GM21390 (cell line): ENCODE results near the gene LIX1.
"Not testable (repeated sequence)": the region's sequence is repeated elsewhere in the genome, so short reads cannot be mapped to it uniquely, and the experiment has no call there.

Source experiments
- ATAC-seq: cut with Tn5 transposase; IDR thresholded peaks from one replicate; pipeline ENCODE4 v1.9.1; 2021; ENCODE audit not compliant: unreplicated experiment

The LIX1 gene

DNA sequence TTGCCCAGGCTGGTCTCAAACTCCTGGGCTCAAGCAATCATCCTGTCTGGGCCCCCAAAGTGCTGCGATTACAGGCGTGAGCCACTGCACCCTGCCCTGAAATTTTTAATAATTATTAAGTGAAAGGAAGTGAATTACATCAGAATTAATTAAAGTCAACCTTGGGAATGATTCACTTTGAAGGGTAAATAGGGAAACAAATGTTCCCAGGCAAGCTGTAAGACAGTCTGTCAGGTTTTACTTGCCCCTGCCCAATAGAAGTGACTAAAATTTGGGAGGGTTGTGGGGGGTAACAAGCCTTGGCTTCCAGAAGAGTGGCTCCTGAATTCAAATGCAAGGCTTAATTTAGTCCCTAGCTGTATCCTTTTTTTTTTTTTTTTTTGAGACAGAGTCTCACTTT is 1.3 kb upstream of the LIX1 start:
- no peak for ATAC-seq

DNA sequence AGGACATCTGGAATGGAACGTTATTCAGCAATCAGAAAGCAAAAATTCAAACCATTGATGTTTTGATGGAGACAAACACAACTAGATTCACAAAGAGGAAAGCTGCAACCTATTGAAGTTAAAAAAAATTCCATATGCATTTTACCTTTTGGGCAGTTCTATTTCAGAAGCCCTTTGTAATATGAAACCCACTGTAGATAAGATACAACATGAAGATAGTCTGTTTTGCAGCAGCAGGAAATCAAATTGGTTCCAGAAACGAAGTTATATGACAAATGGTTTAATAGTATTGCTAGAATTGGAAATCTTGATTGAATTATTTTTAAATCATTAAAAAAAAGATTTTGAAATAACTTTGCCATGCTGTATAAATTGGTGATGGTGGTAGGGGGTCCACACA is 872 bp downstream of the LIX1 start:
- ATAC-seq: no peak

DNA sequence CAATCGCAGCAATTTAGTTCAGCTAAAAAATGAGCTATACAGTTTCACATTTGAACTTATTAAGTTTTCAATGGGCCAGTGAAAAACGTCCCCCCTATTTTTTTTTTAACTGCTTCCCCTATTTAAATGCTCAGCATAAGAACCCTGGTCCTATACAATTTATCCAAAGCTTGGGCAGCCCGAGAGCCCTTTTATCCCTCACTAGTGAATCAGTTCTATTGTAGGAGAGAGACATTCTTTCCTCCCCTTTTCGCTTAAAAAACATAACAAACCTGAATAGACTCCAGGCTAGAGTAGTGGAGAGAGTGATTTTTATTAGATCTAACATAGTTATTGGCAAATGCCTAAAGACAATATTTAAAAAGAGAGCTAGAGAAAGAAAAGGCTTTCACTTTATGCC is 1.4 kb downstream of the LIX1 start:
- ATAC-seq: no peak

DNA sequence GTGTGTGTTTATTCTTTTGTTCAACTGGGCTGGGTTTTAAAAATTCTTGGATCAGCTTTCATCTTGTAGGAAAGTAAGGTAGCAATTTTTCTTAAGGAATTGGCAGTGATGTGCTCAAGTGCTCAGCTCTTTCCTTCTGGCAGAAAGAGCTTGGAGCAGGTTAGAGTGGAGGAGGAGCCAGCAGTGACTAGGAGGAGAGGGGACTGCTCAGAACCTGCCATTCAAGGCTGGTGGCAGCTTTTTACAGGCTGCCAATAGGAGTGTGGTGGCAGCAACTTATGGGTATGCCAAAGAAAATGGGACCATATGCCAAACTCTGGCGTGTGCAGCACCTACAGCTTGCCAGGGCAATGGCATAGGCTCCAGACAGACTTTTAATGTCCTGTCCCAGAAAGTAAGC is 2.2 kb downstream of the LIX1 start:
- not testable (repeated sequence) for ATAC-seq

DNA sequence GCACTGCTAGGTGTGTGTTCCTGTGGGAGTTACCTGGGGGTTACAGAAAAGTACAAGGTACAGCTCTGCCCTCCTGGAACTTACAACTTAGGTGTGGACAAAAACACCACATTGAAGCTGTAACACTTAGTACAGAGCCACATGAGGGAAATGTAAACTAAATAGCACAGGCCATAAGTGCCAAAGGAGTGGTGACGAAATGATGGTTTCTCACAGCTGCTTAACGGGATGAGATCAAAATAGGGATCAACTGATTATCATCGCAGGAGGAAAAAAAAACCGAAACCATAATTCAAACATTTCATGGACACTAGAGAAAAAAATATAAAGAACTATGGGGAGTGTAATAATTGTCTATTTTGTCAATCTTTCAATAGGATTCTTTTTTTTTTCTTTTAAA is 5.9 kb downstream of the LIX1 start:
- no peak for ATAC-seq

DNA sequence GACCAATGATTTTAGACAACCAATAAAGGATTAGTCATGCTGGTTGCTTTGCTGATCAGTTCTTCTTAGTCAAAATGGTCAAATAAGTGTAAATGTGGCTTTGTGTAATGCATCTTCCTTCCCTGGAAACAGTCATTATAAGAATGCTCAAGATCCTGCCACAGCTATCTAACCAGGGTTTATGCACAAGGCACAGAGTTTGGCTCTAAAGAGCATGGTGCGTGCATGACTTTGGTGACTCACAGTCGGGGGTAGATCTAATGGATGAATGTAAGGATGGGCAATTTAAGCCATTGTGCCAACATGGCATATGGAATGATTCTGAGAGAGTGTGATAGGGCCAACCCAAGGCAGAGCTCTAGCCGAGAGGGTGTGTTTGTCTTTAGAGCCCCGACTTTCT is 6.5 kb downstream of the LIX1 start:
- ATAC-seq: no peak

DNA sequence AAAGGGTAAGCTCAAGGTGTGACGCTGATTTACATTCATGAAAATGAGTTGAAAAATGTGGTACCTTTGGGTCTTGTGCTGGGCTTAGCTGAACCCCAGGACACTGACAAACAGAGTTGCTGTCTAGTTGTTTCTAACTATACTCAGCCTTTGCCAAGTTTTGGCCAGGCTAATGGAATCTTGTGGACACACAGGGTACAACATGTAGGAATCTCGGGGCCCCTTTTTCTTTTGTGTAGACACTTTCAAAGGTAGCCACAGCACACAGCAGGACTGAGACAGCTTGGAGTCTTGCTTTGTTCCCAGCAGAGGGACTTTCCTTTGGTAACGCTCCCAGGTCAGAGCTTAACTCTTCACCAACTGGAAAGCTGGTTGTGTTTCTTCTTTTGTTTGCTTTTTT is 7.8 kb downstream of the LIX1 start:
- no peak for ATAC-seq

DNA sequence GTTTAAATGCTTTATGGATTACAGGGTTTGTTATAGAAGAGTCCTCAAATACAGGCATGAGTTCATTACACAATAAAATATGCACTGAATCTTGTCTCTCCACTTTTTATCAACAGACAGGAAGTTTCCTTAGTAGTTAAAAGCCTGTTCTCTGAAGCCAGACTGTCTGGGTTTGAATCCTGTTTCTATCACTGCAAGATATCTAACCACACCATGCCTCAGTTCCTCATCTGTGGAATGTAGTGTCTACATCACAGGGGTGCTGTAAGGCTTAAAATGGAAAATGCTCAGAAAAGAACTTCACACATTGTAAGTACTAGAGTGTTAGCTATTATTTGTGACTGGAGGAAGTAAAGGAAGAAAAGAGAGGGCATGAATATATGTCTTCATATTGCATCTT is 9.3 kb downstream of the LIX1 start:
- no peak for ATAC-seq

DNA sequence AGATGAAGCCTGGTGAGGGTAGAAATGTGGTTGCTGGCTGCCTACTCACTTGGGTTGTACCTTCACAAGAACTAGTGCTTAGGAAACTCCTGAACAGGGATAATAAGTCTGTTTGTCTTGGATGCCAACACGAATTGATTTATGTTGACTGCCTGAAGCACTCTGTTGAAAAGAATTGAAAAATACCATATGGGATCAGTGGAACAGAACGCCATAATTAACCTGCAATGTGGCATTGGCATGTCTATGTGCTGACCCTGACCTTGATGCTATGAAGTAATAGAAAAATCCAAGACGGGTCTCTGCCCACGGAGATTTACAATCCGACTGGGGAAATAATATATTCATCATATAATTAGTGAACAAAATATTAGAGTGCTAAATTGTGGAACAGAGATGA is 10.5 kb downstream of the LIX1 start:
- no peak for ATAC-seq

DNA sequence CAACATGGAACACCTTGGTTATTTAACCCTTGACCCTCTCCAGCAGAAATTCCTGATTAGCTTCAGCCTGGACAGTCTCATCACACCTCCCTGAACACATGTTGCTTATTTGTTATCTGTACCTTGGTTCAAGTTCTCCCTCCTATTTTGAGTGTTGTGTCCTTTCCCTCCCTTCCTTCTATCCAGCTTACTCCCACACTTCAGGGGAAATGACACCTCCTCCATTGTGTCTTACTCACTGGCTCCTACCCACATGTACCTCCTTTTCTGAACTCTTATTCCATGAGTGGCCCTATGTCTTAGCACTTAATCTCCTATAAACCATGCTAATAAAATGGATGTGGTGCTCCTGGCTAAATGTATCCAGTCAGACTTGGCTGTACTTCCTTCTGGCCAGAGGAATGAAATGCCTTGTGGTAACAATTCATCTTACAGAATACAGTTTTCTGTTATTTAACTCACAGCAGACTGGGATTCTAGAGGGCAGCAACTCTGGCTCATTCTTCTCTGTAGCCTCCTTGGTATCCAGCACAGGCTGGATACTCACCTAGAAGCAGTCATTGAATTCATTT is 11.2 kb downstream of the LIX1 start:
- ATAC-seq: no peak

DNA sequence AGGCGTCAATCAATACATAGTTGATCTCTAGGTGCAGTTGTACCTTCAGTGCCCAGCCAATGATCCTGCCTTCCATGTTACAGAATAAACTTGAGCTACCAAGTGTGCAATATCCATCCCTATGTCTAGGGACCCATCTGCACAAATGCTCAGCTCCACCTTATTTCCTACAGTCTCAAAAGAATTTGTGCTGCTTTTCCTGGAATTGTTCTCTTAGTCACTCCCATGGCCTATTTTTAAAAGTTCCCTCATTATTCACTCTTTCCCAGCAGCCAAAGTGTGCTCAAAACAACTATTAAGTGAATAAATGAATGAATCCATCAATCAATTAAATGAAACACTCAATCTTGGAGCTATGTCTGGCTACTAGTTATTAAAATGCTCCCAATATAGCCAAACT is 14.7 kb downstream of the LIX1 start:
- ATAC-seq: no peak

DNA sequence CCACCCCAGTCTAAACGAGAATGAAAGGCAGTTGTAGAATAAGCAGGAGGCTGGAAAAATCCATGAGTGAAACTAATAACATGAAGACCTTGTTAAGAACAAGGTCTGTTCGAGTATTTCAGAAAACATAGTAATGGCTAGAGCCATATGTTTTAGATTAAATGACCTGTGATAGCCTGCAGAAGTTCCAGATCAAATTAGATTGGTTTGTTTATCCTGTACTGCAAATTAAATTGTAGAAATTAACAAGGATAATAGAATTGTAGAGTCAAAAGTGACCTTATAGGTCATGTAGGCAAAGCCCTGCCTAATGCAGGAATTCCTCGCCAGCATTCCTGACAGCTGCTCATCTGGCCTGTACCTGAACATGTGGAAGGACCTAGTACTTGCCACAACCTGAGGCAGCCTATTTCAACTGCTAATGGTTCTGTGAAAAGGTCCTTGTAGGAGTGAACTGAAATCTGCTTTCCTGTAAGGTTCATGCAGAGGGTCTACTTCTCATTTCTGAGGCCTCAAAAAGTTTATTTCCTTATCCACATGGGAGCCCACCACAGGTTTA is 17.2 kb downstream of the LIX1 start:
- no peak for ATAC-seq

DNA sequence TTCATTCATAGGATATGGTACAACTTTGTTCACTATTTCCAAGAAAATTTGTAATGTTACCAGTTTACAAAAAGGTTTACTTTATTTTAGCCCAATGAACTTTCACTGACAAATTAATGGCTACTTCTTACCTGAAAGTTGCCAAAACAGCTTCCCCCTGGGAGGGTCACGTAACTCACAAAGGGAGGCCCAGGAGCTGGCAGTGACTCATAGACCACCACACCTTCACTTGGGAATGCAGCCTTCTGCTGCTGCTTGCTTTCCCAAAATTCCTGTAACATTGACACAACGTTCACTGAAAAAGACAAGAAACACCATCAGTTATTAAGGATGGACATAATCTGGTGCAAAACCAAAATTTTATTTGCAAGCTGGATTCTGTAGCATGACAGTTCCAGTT is 18.1 kb downstream of the LIX1 start:
- no peak for ATAC-seq

DNA sequence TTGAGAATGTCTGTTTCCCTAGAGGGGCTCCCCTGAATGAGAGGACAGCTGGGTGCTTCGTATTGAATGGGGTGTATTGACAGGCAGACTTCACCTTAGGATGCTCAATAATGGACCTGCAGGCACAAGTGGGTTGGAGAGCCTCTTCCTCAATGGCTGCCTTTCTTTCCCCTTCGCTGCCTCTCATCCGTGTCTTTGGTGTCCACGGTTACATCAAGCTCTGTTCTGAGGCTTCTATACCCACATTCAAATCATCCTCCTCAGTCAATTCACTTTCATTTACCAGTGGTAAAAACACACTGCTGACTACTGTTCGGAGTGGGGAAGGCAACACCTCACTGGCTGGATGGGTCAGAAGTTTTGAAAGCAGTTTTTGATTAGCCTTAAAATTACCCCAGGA is 20.6 kb downstream of the LIX1 start:
- no peak for ATAC-seq

DNA sequence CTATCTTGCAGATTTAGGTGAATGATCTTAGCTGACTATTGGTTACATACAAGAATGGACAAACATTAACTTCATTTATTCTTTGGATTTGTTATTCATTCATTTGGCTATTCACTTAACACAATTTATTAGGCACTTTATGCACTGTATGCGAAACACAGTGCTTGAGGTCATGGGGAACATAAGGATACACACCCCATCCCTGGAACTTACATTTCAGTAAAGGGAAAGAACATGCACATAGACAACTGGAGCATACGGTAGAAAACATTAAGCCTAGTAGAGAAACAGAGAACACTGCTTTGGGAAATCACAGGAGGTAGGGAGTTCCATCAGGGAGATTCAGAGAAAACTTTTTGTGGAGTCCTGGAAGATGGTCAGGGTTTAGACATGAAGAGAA is 22.2 kb downstream of the LIX1 start:
- no peak for ATAC-seq

DNA sequence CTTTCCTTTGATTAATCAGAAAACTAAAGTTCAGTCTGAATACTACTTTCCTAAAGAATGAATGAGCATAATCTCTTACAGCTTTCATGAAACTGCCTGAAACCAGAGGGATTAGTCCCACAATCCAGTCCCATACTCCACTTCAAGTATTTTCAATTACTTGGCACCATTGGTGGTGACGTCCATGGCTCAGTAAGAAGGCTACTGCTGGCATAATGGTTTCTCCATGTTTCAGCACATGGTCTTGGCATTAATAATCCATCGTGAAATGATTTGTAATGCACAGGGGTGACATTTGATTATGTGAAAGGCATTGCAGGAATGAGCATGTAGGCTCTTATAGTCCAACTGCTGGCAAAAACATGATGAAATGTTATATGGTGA is 23.4 kb downstream of the LIX1 start:
- ATAC-seq: peak; percentile 19

DNA sequence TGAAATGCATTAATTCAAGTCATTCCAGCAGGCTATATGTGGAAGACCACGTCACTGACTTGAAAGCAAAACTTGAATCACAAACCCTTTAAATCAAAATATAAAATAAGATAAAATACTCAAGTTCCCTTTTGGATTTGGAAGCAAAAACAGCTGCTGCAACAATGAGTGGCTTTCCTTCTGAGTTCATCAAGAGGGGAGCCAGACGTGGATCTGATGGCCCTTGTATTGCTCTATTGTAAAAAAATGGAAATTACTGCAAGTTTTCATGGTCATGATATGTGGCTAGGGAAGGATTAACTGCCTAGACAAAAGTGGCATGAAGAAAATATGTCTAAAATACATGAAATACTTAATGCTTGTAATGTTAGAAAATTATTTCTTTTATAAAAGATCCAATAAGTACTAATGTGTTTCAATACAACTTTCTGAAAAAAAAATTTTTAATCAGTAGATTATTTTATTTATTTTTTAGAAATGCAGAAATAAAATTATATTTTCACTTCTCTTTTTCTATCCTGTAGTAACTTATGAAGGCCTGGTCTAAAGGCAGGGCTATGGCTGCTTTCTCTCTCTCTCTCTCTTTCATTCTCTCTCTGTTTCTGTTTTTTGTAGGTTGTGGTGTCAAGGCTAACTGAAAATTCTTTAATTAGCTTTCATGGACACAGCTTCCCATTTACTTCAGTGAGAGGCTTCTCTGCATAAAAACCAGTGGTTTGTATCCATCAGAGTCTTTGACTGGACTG is 24.0 kb downstream of the LIX1 start:
- peak; percentile 93 for ATAC-seq

DNA sequence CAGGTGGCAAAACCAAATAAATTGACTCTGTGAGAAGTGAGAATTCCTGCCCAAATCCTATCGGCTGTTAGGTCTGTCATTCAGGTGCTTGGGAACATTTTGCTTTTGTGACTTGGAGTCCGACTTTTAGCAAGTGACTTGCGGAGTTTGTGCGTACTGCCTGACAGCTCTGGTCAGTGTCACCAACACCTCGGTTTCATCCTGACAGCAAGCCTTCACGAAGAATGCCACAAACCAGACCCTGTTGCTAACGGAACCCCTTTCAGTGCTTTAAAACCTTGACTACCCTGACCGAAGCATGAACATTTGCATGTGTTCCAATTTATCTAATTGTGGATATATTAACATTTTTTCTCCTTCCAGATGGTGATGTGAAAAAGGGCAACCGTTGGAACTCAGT is 26.5 kb downstream of the LIX1 start:
- no peak for ATAC-seq

DNA sequence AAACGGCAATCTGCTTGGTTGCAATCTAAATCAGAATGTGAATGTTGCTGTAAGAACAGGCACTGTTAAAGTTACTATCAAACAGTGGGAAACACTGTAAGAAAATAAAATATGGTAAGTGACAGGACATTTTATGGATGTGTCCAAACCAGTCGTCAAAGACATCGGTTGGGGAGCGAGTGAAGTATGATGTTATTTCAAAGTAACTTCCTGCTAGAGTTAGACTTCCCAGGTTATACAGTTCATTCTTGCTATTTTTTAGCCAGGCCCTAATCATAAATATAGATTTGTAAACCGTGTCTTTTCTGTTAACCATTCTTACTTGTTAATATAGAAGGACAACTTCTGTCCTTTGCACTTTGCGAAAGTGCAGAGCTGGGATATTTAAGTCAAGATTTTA is 30.2 kb downstream of the LIX1 start:
- ATAC-seq: no peak

DNA sequence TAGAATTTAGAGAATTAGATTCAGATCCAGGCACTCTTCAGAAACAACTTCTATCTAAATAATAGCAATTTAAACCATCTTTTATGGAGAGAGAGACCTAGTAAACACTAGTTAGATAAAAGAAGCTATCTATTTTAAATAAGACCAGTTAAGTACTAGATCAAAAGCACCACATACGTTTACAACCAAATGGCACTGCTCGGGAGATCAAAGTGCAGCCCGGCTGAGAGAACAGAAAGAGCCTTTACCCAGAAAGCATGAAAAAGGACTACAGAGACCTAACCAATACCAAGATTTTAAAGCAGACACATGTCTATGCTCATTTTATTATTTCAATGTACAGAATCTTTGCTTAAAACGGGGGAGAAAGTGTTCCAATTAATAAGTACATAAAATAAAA is 30.8 kb downstream of the LIX1 start:
- ATAC-seq: no peak

DNA sequence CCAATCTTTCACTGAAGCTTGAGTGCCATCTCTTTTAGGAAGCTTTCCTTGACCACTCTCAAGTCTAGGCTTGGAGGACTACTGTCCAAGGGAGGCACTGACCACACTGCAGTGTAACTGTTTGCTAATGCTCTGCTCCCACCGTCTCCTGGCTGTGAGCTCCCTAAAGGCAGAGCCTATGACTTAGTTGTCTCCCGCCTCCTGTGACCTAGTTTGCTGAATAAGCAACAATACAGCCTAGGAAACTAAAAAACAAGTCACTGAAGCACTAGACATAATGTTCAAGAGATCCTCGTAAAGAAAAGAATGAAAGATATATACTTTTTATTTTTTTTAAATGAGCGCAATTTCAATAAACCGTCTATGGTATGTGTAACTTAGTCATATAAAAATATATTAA is 31.4 kb downstream of the LIX1 start:
- no peak for ATAC-seq

DNA sequence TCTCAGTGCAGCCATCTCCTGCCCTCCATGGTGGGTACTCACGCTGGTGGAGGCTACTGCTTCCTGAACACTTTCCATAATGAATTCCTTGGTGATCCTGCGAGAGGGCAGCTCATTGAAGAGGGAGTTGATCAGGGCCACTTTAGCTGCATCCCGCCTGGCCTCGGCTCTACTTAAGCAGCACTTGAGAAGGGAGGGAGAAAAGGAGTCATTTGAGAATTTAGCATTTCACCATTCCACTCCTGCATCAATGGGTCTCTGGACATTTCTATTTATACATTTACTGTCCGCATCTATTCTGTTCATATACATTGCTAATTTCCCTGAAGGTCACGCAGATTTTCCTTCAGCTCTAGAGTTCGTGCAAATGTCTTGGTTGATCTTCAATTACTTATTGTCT is 35.1 kb downstream of the LIX1 start:
- ATAC-seq: no peak

DNA sequence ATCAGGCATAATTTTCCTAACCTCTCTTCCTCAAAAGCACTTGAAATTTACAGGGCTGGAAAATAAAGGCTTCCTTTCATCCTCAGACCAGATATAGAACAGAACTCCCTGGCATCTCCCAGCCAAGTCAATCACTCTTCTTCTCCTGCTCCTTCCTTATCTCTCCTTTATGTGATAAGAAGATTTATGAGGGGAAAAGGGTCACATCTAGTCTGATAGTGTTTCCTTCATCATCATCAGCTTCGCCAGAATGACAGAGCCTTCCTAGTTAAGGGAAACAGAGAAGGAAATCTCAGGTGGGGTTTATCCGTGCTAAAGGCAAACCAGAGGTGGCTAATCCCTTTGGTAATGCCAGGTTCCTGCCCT is 36.2 kb downstream of the LIX1 start:
- no peak for ATAC-seq
